Thoracic aorta (tissue), 2 donors: Measurements from ENCODE around the gene OLFM1. TPM values are rescaled to one million over a fixed set of nuclear protein-coding genes. Genes with fewer than 3 reads are reported as not detected.

Experiments
- ATAC-seq: fragments of 150-250 bp; one replicate; pipeline ENCODE4 v1.8.0; 2017; ENCODE audit warnings: low read depth; ENCODE audit not compliant: insufficient number of reproducible peaks, low FRiP score
- DNase-seq: peaks from one replicate; pipeline ENCODE4 v3.0.0-alpha.2; 2020; ENCODE audit warnings: low spot score
- H3K27ac ChIP-seq, 2 donors: fragments of 200-600 bp; sonication (generic); 1 replicate in 1 of 2; 2 replicates in 1 of 2; pipeline ENCODE4 v1.5.1; 2016; ENCODE audit warnings: mild to moderate bottlenecking in 2 of 2, moderate library complexity in 2 of 2
- H3K27me3 ChIP-seq: fragments of 200-600 bp; sonication (generic); replicated peaks from 2 replicates; pipeline ENCODE4 v1.6.0; 2016; ENCODE audit warnings: mild to moderate bottlenecking; ENCODE audit not compliant: insufficient read depth
- H3K36me3 ChIP-seq: fragments of 200-600 bp; sonication (generic); one replicate; pipeline ENCODE4 v1.5.1; 2016
- H3K4me1 ChIP-seq, 2 donors: fragments of 200-600 bp; sonication (generic); 1 replicate in 1 of 2; 2 replicates in 1 of 2; pipeline versions ENCODE4 v1.5.1 to v1.6.0; 2016; ENCODE audit warnings: low read depth in 2 of 2, mild to moderate bottlenecking in 1 of 2; ENCODE audit not compliant: control insufficient read depth in 1 of 2
- H3K4me3 ChIP-seq: fragments of 200-600 bp; sonication (generic); 2 replicates; pipeline ENCODE4 v1.5.1; 2016; ENCODE audit warnings: mild to moderate bottlenecking
- H3K9me3 ChIP-seq: fragments of 200-600 bp; sonication (generic); 2 replicates; pipeline ENCODE4 v1.5.1; 2016
- CTCF ChIP-seq: fragments of 200-600 bp; sonication (generic); IDR thresholded peaks from one replicate; pipeline ENCODE4 v1.5.1; 2019; ENCODE audit warnings: antibody characterized with exemption
- total RNA-seq, 2 donors: library from RNA; depleted of rRNA; stranded (reverse); fragments of >200 nt; gene quantifications; one replicate each; pipeline versions ENCODE4 v1.1.0 to v1.2.3, GENCODE V29; 2016

OLFM1 gene
- total RNA-seq, 2 donors from 2014 or later: 14.5 to 24.5 TPM

GRCh38 chr9:135167356-135167755 lies 79.9 kb downstream of the OLFM1 start:
- H3K4me1 ChIP-seq: no peaks in the 10 kb centered on the region
- DNase-seq (no peak), ATAC-seq (no peak)
- H3K9me3 ChIP-seq: no peaks in the 10 kb centered on the region
- no peak overlapping the region for H3K4me3 ChIP-seq
- H3K27me3 ChIP-seq: no peaks in the 10 kb centered on the region
- no peaks in the 10 kb centered on the region for H3K36me3 ChIP-seq
- H3K27ac ChIP-seq: no peak overlapping the region
- no peak for TF ChIP-seq CTCF

- Histone ChIP-seq H3K9me3 (no peaks in the 10 kb centered on the region), H3K27ac (no peak overlapping the region), H3K36me3 (no peaks in the 10 kb centered on the region), H3K27me3 (no peaks in the 10 kb centered on the region), H3K4me1 (no peaks in the 10 kb centered on the region), H3K4me3 (no peak overlapping the region)
- TF ChIP-seq CTCF: no peak
- no peak for DNase-seq
- no peak for ATAC-seq
Measured at GRCh38 chr9:135167849-135168655, 80.6 kb downstream of the OLFM1 start.

- no peak overlapping the region for H3K4me3 ChIP-seq
- no peak for TF ChIP-seq CTCF
- no peaks in the 10 kb centered on the region for H3K27me3 ChIP-seq
- no peak for ATAC-seq
- no peak for DNase-seq
- H3K27ac ChIP-seq: no peak overlapping the region
- H3K9me3 ChIP-seq: no peaks in the 10 kb centered on the region
- H3K36me3 ChIP-seq: no peaks in the 10 kb centered on the region
- H3K4me1 ChIP-seq: no peaks in the 10 kb centered on the region
Measured at GRCh38 chr9:135169709-135170226, 82.3 kb downstream of the OLFM1 start.

- no peaks in the 10 kb centered on the region for H3K9me3 ChIP-seq
- TF ChIP-seq CTCF: no peak
- H3K4me3 ChIP-seq: no peak overlapping the region
- DNase-seq: no peak
- H3K27me3 ChIP-seq: no peaks in the 10 kb centered on the region
- no peak for ATAC-seq
- H3K27ac ChIP-seq: no peak overlapping the region
- H3K4me1 ChIP-seq: no peaks in the 10 kb centered on the region
- H3K36me3 ChIP-seq: no peaks in the 10 kb centered on the region
Measured at GRCh38 chr9:135170535-135170934, 83.1 kb downstream of the OLFM1 start.

Other genes starting within 250 kb of the OLFM1 start
- gene FCN2, start 206.9 kb upstream of the OLFM1 start, total RNA-seq: not detected
- 10 to 100 TPM in 1 of 2 donors, 1 to 10 TPM in 1; 2.2 to 14.3 TPM for gene FCN1, start 169.8 kb upstream of the OLFM1 start, total RNA-seq